HG02840 (cell line): Measurements from ENCODE around the gene TUT7.
A peak's percentile ranks its signal among the peaks of the same experiment; 100 is the strongest.
"Not testable (repeated sequence)": the region's sequence is repeated elsewhere in the genome, so short reads cannot be mapped to it uniquely, and the experiment has no call there.

Experiments used
- ATAC-seq: cut with Tn5 transposase; IDR thresholded peaks from one replicate; pipeline ENCODE4 v1.9.1; 2021; ENCODE audit warnings: mild to moderate bottlenecking, moderate library complexity, moderate number of reproducible peaks; ENCODE audit not compliant: unreplicated experiment, low FRiP score

The TUT7 gene

DNA sequence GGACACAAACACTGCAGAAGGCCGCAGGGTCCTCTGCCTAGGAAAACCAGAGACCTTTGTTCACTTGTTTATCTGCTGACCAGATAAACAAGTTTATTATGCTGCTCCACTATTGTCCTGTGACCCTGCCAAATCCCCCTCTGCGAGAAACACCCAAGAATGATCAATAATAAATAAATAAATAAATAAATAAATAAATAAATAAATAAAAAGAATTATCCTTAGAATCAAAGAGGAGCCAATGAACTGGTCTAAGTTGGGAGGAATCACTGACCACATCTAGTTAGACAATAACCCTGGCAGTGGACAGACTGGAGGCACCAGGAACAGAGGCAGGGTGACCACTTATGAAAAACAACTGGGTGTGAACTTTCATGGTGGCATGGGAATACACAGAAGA, 41.3 kb downstream of the TUT7 start:
- not testable (repeated sequence) for ATAC-seq

DNA sequence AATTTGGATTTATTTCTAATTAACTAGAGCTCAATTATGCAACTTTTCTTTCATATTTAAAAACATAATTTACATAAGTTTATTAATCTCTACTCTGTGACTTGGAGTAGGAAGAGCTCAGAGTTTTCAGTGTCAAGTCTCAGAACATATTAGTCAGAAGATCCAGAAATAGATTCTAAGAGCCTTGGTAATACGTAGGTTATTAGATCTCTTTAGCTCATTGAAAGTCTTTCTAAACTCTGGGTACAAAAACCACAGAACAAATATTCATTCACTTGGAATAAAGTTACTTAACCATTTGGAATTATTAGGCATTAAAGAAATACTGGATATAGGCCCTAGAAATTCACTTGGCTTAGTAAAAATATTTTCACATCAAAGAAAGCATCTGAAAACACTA, 45.5 kb downstream of the TUT7 start:
- ATAC-seq = no peak

DNA sequence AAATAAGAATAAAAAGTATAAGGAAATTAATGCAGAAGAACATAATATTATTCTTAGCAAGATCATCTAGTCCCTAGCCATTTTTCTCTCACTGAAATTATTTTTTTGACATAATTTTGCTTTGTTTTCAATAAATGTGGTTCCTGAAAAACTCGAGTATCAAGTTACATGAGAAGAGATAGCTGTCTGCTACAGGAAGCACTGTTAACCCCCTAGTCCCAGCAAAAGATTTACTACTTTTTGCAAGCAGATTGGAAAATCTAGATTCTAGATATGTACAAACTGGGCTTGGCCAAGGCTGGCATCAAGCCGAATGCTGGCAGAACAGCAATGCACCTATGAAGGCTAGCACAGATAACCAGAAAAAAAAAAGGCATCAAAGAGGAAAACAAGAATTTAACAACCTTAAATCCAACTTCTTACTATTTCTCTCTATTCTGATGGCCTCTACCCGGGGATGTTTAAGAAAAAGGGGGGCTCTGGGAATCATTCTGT, 49.9 kb downstream of the TUT7 start:
- no peak for ATAC-seq

DNA sequence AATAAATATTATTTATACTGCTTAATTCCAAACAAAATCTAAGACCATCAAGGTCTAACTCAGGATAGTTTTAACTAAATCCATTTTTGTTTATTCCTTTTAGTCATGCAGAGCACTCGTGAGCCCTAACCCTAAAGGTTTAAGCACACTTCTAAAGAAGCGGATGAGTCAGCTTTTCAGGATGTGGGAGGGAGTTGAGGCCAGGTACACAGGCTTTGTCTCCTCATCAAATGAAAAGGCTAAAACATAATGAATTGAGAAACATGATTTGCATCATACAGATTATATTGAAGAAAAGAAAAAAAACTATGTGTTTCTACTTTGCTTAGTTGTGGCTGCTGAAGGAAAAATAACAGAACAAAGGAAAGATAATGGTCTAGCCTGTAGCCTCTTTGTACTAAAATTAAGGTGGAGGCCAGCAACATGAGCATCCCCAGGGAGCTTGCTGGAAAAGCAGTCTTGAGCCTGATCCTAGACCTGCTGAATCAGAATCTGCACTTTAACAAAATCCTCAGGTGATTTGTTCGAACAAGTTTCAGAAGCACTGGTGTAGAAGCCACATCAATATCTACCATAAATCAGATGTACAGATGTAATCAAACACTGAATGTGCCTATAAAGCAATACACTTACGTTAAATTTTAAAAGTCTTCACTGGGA, 50.8 kb downstream of the TUT7 start:
- ATAC-seq = no peak

DNA sequence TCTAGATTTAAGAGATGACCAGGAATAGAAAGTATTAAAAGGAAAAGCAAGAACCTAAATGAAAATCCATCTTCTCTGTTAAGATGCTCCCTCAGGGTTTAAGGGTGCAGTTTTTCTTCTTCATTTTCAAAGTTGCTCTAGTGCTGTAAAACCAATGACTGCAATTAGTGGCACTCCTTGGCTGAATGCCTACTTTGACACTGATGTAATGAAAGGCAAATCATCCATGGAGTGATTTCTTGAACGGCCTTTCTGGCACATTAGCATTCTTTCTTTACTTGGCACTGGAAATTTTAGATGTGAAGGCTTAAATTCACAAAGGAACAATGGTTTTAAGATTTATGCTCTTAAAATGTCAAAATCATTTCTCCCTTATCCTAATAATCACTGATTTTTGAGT, 52.5 kb downstream of the TUT7 start:
- ATAC-seq = no peak

DNA sequence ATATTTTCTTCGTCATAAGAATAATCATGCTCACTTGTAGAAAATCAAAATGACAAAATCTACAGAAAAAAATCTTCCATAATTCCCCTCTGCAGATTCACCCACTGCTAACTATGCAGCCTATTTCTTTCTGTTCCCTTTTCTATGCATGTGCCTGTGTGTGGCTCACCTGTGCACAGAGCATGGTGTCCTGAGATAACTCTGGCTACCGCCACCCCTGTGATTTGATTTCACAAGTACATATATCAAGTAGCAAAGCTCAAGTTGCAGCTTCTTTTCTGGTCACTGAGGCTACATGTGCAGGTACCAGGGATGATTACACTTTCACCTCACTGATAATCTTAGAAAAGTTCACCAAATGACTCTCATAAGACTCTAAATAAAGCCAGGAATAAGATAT, 53.5 kb downstream of the TUT7 start:
- no peak for ATAC-seq

DNA sequence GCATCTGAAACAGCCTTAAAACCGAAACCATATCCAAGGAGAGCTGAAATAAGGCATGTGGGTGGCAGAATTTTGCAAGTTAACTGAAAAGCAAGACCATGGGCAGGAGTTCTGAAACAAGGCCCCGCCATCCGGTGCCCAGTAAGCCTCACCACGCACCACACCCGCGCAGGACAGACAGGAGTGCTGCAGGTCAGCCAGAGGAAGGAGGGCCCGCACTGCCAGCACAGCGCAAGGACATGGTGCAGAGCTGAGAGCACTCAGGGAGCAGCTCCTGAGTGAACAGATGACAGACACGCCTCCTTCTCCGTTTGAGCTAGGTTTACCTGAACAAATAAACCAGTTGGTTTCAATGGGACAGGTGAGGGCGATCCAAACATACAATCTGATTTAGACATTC, 55.3 kb downstream of the TUT7 start:
- no peak for ATAC-seq

DNA sequence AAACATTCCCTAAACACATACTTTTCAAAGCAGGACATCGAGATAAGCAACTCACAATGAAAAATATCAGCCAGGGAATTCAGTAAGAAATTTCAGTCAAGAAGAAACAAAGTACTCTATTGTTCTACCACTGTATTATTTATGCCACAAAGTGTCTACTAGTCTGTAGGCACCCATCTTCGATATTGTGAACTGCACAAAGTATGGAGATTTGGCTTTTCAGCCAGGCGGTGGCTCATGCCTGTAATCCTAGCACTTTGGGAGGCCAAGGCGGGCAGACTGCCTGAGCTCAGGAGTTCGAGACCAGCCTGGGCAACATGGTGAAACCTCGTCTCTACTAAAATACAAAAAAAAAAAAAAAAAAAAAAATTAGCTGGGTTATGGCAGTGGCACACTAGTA, 63.9 kb downstream of the TUT7 start:
- not testable (repeated sequence) for ATAC-seq

DNA sequence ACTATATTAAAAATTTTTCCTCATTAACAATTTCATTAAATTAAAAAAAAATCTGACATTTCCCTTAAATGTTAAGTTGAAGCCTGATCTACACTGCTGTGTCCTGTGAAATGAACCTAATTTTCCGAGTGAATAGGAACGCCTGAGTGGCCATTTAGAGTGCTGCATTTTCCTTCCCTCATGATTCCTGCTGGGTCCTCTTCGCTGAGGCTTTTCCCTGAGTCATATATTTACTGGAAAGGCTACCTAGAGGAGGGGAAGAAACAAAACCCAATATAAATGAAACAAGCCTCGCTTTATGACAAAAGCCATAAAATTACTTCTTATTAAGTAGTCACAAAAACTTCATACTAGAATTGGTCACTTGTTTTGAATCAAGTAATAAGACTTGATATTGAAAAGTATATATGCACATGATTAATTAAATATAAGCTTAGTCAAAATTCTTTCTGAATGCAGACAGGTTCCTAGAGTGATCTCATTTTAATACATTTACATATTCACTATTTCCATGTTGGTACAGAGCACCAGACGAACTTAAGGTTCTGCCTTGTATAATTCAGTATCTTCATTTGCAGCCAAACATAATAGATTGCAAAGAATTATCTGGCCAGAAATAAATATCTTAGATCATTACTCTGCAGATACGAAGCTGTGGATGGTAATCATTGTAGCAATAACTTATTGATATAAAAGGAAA, 65.6 kb downstream of the TUT7 start:
- ATAC-seq = no peak

DNA sequence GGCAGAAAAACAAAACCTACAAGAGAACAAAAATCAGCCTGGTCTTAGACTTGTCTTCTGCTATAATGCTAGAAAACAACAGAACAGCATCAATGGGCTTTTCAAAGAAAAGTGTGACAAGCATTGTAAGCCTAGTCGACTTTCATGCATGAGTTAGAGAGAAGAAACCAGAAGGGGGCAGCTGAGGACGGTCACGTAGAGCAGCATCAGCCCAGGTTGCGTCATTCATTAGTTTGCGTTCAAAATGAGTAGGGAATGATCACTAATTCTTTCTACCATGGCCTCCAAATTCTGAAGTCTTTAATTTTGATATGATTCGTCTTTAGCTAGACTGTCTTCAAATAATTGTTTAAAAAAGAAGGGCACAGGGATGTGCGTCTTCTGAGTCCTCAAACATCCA, 67.2 kb downstream of the TUT7 start:
- ATAC-seq = no peak

DNA sequence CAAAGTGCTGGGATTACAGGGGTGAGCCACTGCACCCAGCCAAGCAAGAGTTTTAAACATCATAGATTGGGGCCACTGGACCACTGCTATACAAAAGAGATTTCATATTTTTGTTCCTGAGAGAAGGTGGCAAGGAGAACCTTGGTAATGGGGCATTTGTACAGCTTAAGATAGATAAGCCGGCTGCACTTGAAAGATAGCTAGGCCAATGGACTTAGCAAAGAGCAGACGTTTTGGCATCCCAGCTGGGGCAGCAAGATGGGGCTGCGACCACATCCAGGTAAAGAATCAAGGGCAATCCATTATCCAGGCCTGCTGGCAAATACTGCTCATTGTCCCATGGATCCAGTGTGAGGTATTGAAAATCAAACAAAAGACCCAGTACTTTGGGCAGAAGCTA, 67.9 kb downstream of the TUT7 start:
- no peak for ATAC-seq

DNA sequence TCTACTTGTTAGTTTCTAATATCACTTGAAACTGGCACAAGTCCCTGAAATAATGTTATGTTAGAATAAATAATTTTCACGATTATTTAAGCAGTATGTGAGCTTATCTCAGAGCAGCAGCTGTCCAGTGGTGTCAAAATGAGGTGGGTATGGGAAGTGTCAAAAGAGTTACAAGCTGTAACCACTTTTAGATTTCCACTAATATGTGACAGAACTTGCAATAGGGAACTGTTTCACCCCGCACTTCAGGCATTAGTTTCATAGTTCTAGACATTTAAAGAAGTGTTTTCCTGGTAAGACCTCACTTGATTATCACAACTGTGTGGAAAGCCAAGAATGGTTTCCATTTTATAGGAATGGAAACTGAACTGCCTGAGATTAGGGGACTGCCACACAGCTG, 68.9 kb downstream of the TUT7 start:
- no peak for ATAC-seq

DNA sequence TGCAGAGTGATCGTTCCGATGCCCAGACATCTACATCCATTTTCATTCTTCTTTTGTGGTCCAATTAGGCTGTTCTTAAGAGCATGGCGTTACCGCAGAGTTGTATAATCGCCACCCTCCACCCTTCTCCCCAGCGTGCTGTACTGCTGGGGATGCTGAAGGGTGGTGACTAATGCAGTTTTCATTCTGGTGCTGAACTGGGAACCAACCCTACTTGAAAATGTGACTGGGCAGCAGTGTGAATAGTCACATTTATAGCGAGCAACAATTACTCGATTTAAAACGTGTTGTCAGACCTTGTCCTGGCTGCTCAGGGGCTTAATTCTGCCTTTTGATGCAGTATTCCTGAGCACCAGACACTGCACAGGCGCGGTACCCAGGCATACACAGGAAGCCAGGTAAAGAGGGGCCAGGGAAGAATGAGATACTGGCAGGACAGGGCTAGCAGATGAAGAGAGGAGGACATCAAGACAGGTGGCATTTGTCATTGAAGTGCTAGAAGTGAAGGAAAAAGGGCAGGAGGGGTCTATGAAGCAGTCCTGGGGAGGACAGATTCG, 71.2 kb downstream of the TUT7 start:
- no peak for ATAC-seq

DNA sequence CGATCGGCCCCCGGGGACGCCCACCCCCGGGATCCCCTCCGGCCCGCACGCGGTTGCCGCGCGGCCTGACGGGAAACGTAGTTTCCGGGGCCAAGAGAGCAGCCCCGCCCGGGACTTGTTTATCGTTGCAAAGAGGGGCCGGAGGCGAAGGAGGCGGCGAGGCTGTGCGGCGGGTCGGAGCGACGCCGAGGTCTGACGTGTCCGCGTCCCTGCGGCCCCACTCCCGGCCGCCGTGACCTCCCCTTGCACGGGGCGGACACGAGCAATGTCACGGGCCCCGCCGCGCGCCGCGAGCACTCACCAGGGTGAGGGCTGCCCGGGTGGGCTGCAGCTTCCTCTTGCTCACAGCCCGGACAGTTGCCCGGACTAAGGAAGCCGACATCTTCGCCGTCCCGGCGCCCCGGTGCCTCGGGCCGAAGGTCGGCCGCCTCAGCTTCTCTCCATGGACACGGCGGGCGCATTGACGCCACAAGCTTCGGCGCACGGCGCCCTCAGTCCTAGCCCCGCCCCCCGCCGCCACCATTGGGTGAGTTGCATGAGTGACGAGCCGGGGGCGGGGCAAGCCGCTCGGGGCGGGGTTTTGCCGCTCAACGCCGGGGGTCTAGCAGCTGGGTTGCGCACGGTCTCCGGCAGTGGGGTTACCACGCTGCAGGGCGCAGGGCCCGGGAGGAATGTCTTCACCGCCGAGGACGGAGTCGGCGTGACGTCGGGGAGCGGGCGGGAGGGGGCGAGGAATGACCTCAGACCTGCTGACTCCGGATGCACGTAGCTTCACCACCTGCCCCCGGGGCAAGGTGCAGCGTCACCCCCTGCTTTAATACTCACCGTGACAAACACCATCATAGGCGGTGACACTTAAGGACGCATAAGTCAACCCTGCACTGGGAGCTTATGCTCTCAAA, 71.9 kb downstream of the TUT7 start, which contains the start of gene ISCA1:
Gene ISCA1 (minus strand): TSS at position 462 of the 902 bp plus-strand sequence. CDS start 80 bp downstream, at position 382.
- peak; percentile 81 for ATAC-seq

DNA sequence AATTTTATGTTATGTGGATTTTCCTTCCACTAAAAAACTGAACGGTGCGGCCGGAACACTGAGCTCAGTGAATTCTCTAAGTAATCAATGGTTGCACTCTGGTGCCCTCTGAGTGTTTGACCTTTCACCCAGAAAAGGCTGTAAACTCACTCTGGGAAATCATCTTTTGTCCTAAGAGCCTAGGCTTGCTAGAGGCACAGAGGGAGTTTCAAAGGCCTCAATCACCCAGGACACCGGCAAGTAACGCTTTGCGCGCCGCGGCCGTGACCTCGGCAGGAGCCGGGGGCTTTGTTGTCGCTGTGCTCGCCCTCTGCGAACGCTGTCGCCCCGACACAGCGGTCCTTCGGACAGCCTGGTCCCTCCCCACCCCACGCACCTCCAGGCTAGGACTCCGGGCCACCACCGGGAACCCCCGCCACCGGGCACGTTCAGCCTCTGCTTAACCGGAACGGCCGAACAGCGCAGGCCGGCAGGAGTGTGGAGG, 72.6 kb downstream of the TUT7 start:
- peak; percentile 33 for ATAC-seq

DNA sequence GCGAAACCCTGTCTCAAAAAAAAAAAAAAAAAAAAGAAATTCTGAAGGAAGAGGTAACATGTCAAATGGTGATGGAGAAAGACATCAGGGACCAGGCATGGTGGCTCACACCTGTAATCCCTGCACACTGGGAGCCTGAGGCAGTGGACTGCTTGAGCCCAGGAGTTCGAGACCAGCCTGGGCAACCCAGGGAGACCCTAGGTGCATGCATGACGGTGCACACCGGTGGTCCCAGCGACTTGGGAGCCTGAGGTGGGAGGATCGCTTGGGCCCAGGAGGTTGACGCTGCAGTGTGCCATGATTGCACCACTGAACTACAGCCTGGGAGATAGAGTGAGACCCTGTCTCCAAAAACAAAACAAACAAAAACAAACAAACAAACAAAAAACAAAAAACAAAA, 73.6 kb downstream of the TUT7 start:
- no peak for ATAC-seq

DNA sequence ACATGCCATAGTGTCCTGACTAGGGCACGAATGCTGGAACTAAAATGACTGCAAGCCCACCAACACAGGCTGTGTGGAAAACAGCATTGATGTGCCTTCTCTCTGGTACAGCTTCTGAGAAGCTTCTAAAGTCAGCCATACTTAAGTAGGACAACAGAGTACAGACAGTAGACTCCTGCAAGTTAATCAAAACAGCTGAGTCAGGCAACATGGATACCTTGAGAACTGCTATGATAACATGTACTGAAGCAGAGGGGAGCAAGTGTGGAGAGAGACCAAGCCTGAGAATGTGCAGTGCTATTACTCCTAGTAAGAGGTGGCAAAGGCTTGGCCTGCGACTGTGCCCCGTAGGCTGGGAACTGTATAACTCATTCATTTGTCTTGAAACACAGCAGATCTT, 74.4 kb downstream of the TUT7 start:
- ATAC-seq = no peak

DNA sequence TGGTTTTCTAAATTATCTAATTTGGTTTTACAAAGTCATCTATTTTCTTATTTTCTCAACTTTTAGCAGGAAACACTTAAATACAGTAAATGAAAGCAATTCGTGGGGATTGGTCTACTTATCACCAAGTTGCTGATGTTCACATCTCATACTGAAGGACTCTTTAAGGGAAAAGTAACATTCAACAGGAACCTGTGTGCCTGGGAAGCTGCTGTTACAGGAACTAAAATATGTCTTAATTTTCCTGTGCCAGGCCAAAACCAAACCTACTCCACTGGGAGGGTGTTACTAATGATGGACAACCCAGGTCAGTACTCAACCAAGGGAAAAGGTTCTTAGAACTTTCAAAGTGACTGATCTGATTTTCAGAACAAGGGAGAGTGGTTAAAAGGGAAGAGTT, 77.1 kb downstream of the TUT7 start:
- ATAC-seq = no peak

DNA sequence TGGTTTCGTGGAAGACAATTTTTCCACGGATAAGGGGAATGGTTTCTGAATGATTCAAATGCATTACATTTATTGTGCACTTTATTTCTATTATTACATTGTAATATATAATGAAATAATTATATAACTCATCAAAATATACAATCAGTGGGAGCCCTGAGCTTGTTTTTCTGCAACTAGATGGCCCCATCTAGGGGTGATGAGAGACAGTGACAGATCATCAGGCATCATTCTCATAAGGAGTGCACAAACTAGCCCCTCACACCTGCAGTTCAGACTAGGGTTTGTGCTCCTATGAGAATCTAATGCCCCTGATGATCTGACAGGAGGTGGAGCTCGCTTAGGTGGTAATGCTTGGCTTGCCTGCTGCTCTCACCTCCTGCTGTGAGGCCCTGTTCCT, 78.2 kb downstream of the TUT7 start:
- no peak for ATAC-seq

DNA sequence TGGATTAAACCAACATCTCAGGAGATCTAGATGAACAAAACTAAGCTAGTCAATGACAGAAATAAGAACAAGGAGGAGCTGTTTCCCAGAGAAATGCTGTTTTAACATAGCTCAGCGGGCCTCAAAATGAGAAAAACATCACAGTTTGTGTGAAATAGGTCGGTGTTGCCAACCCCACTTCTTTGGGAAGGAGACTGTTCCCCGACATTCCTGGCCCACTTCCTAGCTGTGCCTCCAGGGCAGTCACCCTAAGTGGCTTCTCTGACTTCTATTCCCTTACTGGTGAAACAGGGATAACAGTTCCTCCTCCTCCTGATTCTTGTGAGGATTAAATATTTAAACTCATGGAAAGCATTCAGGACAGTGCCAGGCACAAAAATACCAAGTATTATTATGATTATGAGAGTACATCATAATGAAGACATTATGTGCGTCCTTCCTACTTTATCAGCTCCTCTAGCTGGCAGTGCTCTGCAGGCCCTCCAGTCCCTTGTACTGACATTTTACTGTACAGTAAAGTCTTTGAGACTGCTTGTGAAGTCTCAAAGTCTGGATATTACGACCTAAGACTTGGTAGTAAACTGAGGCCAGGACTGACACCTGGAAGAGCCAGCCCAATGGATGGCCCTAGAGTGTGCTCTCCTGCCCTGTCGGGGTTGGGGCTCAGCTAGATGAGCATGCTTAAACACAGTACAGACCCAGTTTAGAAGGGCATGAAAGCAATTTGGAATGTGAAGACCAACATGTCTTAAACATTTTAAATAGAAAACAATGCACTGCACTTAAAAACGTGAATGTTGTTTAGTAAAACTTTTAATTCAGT, 79.2 kb downstream of the TUT7 start:
- ATAC-seq = no peak
